Mesendoderm (in vitro differentiated cells): ENCODE results near the gene NPIPB5. TPM values are rescaled to one million over a fixed set of nuclear protein-coding genes. Genes with fewer than 3 reads are reported as not detected.
"Not testable (repeated sequence)": the region's sequence is repeated elsewhere in the genome, so short reads cannot be mapped to it uniquely, and the experiment has no call there.

Source experiments
- DNase-seq: peaks from one replicate; pipeline ENCODE4 v3.0.0; 2013
- H2AK5ac ChIP-seq: 2 replicates; pipeline ENCODE4 v1.6.1; 2013; ENCODE audit warnings: low read length, inconsistent platforms
- H2BK120ac ChIP-seq: 2 replicates; pipeline ENCODE4 v1.6.1; 2013; ENCODE audit warnings: low read depth, mild to moderate bottlenecking, low read length, moderate library complexity, mixed read lengths
- H2BK15ac ChIP-seq: replicated peaks from 2 replicates; pipeline ENCODE4 v1.6.1; 2013; ENCODE audit warnings: low read depth, mild to moderate bottlenecking, moderate library complexity
- H2BK5ac ChIP-seq: 2 replicates; pipeline ENCODE4 v1.6.1; 2013; ENCODE audit warnings: low read length, inconsistent platforms
- H3K18ac ChIP-seq: 2 replicates; pipeline ENCODE4 v1.6.1; 2013; ENCODE audit warnings: mild to moderate bottlenecking, low read length, mixed read lengths
- H3K23ac ChIP-seq: one replicate; pipeline ENCODE4 v1.6.1; 2013; ENCODE audit warnings: low read length
- H3K27ac ChIP-seq: 2 replicates; pipeline ENCODE4 v1.5.1; 2013; ENCODE audit warnings: low read depth, mild to moderate bottlenecking, inconsistent platforms, low read length, moderate library complexity
- H3K27me3 ChIP-seq: 2 replicates; pipeline ENCODE4 v1.6.1; 2013; ENCODE audit warnings: low read length, control low read depth, mild to moderate bottlenecking, inconsistent platforms; ENCODE audit not compliant: insufficient read depth, poor library complexity
- H3K36me3 ChIP-seq: 2 replicates; pipeline ENCODE4 v1.6.1; 2013; ENCODE audit warnings: low read length, inconsistent platforms; ENCODE audit not compliant: control insufficient read depth, insufficient read depth
- H3K4ac ChIP-seq: one replicate; pipeline ENCODE4 v1.6.1; 2013; ENCODE audit warnings: low read depth, mild to moderate bottlenecking, low read length, moderate library complexity
- H3K4me1 ChIP-seq: 2 replicates; pipeline ENCODE4 v1.6.1; 2013; ENCODE audit warnings: low read depth, low read length, inconsistent platforms; ENCODE audit not compliant: control insufficient read depth
- H3K4me2 ChIP-seq: 2 replicates; pipeline ENCODE4 v1.6.1; 2013; ENCODE audit warnings: low read length
- H3K4me3 ChIP-seq: 2 replicates; pipeline ENCODE4 v1.5.1; 2013; ENCODE audit warnings: mild to moderate bottlenecking, low read length
- H3K56ac ChIP-seq: one replicate; pipeline ENCODE4 v1.6.1; 2013; ENCODE audit warnings: low read length
- H3K79me1 ChIP-seq: 2 replicates; pipeline ENCODE4 v1.6.1; 2013; ENCODE audit warnings: low read length, inconsistent platforms
- H3K79me2 ChIP-seq: 2 replicates; pipeline ENCODE4 v1.6.1; 2013; ENCODE audit warnings: mild to moderate bottlenecking, low read length; ENCODE audit not compliant: control insufficient read depth, insufficient read depth
- H3K9ac ChIP-seq: 2 replicates; pipeline ENCODE4 v1.6.1; 2013; ENCODE audit warnings: low read length, inconsistent platforms
- H4K5ac ChIP-seq: one replicate; pipeline ENCODE4 v1.6.1; 2013; ENCODE audit warnings: low read length
- H4K8ac ChIP-seq: one replicate; pipeline ENCODE4 v1.6.1; 2013; ENCODE audit warnings: low read depth, mild to moderate bottlenecking, control low read depth, low read length, moderate library complexity
- WGBS: extraction: QIAGEN DNeasy Blood & Tissue Kit; methylation state at CpG from one replicate; pipeline ENCODE4 v1.1.7; 2013; ENCODE audit warnings: low lambda C conversion rate, missing lambda C conversion rate; ENCODE audit not compliant: insufficient coverage; ENCODE audit errors: extremely low coverage; 5-methylcytosine and 5-hydroxymethylcytosine counted together
- polyA plus RNA-seq, 2 experiments: library from polyadenylated mRNA; stranded (reverse); fragments of 200-250 nt; gene quantifications; one replicate each; pipeline ENCODE4 v1.2.3, GENCODE V29; 2013

NPIPB5 gene
- polyA plus RNA-seq (2013, experiment 1 of 2) = 57.0 TPM
- 51.7 TPM for polyA plus RNA-seq (2013, experiment 2 of 2)

DNA sequence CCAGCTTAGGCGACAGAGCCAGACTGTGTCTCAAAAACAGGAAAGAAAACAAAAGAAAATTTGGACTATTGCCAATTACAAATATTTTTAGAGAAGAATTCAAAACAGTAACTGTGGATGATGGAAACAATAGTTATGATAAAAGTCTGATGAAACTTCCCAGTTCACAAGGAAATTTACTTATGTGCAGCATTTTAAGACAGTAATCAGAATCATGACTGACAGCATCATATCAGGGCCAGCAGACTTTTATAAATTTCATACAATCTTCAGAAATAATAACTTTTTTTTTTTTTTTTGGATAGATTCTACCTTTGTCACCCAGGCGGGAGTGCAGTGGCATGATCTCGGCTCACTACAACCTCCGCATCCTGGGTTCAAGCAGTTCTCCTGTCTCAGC is at the start of gene NPIPB5:
TSS of gene NPIPB5 (plus strand) at position 301 of the 400 bp plus-strand sequence. CDS start 2,911 bp downstream, outside the sequence.
- WGBS = no CpG with 5 or more reads among the region's 4 CpGs
- H3K18ac ChIP-seq, H3K79me1 ChIP-seq, H3K79me2 ChIP-seq, H2BK15ac ChIP-seq, H2BK120ac ChIP-seq, H2BK5ac ChIP-seq, H2AK5ac ChIP-seq, H3K27ac ChIP-seq, H3K4ac ChIP-seq, H3K4me1 ChIP-seq, H3K4me3 ChIP-seq, H3K4me2 ChIP-seq, H3K9ac ChIP-seq, H3K36me3 ChIP-seq, DNase-seq, H4K8ac ChIP-seq, H3K56ac ChIP-seq, H3K23ac ChIP-seq, H4K5ac ChIP-seq, H3K27me3 ChIP-seq: not testable (repeated sequence)

DNA sequence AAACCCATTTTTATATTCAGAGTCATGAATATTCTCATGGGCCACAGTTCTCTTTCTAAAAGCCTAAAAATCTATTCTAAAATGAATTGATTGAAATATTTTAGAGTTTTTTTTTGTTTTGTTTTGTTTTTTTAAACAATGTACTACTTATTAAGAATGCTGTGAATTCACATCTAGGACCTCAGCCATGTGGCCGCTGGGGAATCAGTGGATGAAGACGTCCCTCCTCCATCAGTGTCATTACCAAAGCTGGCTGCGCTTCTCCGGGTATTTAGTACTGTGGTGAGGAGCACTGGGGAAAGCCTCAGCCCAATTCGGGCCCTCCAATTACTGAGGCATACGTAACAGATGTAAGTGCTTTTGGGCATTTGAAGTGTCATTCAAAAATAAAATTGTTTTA is 41.8 kb upstream of the NPIPB5 start:
- H3K36me3 ChIP-seq, H3K4ac ChIP-seq, H3K79me2 ChIP-seq, H3K4me1 ChIP-seq, H2BK5ac ChIP-seq, H3K9ac ChIP-seq, H3K4me3 ChIP-seq, H3K27me3 ChIP-seq, H3K4me2 ChIP-seq, H3K18ac ChIP-seq, DNase-seq, H3K23ac ChIP-seq, H2BK15ac ChIP-seq, H3K79me1 ChIP-seq, H3K27ac ChIP-seq, H3K56ac ChIP-seq, H4K8ac ChIP-seq, H2AK5ac ChIP-seq, H4K5ac ChIP-seq, H2BK120ac ChIP-seq: not testable (repeated sequence)
- no CpG with 5 or more reads among the region's 6 CpGs for WGBS

DNA sequence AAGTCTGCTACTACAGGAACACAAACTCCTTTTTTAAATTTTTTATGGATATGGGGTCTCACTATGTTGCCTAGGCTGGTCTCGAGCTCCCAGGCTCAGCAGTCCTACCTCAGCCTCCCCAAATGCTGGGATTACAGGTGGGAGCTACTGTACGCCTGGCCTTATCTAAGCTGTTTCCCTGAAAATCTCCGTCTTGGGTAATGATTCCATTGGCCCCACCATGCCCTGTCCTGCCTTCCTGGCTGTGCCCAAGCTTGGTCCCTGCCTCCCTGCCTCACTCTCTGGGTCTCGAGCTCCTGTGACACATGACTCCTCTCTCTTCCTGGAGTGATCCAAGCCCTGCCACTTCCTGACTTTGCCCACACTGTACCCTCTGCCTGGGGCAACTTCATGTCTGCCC is 27.3 kb downstream of the NPIPB5 start:
- H3K4ac ChIP-seq, H3K18ac ChIP-seq, H2BK120ac ChIP-seq, H2BK5ac ChIP-seq, H3K36me3 ChIP-seq, H3K9ac ChIP-seq, H3K4me3 ChIP-seq, DNase-seq, H3K4me1 ChIP-seq, H2AK5ac ChIP-seq, H3K27me3 ChIP-seq, H3K79me2 ChIP-seq, H3K79me1 ChIP-seq, H3K27ac ChIP-seq, H3K56ac ChIP-seq, H3K23ac ChIP-seq, H4K5ac ChIP-seq, H2BK15ac ChIP-seq, H4K8ac ChIP-seq, H3K4me2 ChIP-seq: not testable (repeated sequence)
- no CpG with 5 or more reads among the region's 4 CpGs for WGBS

DNA sequence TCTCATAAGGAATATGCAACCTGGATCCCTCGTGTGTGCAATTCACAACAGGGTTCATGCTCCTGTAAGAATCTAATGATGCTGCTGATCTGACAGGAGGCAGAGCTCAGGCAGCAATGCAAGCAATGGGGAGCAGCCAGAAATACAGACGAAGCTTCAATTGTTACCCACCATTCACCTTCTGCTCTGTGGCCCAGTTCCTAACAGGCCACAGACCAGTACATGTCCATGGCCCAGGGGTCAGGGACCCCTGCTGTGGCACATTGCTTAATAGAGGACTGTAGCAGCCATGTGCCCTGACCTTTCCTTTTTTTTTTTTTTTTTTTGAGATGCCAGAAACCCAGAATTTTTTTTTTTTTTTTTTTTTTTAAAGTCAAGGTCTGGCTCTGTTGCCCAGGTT is 34.1 kb downstream of the NPIPB5 start:
- H3K9ac ChIP-seq, H3K56ac ChIP-seq, H3K4me1 ChIP-seq, H3K4ac ChIP-seq, H3K36me3 ChIP-seq, H3K27me3 ChIP-seq, H3K79me1 ChIP-seq, H2BK15ac ChIP-seq, H4K8ac ChIP-seq, H3K4me2 ChIP-seq, H3K23ac ChIP-seq, H2AK5ac ChIP-seq, H3K4me3 ChIP-seq, H4K5ac ChIP-seq, H2BK120ac ChIP-seq, H2BK5ac ChIP-seq, H3K27ac ChIP-seq, H3K79me2 ChIP-seq, DNase-seq, H3K18ac ChIP-seq: not testable (repeated sequence)
- WGBS = no CpG with 5 or more reads among the region's 2 CpGs

DNA sequence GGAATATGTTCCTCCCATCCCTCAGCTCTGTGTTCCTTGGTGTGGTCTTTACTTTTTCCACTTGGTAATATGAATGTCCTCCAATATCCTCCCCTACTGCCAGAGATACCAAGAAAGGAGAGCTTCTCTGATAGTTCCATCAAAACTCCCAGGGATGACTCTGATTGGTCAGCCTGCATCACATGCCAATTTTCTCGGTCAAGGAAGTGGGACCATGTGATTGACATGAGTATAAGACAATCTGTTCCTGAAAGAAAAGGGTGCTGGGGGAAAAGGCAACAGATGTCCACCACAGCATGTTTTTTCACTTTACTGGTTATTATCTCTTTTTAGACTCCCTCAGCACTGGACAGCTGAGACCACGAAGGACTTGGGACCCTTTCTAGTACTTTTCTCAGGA is 35.9 kb downstream of the NPIPB5 start:
- not testable (repeated sequence) for H4K8ac ChIP-seq, H2BK15ac ChIP-seq, H2BK5ac ChIP-seq, H3K9ac ChIP-seq, H3K4me2 ChIP-seq, H3K4me1 ChIP-seq, H3K4ac ChIP-seq, H3K79me1 ChIP-seq, H3K4me3 ChIP-seq, H2AK5ac ChIP-seq, H3K56ac ChIP-seq, H3K36me3 ChIP-seq, H3K18ac ChIP-seq, H3K23ac ChIP-seq, H3K27me3 ChIP-seq, H3K27ac ChIP-seq, H3K79me2 ChIP-seq, H4K5ac ChIP-seq, DNase-seq, H2BK120ac ChIP-seq
- no CpG with 5 or more reads among the region's 2 CpGs for WGBS

DNA sequence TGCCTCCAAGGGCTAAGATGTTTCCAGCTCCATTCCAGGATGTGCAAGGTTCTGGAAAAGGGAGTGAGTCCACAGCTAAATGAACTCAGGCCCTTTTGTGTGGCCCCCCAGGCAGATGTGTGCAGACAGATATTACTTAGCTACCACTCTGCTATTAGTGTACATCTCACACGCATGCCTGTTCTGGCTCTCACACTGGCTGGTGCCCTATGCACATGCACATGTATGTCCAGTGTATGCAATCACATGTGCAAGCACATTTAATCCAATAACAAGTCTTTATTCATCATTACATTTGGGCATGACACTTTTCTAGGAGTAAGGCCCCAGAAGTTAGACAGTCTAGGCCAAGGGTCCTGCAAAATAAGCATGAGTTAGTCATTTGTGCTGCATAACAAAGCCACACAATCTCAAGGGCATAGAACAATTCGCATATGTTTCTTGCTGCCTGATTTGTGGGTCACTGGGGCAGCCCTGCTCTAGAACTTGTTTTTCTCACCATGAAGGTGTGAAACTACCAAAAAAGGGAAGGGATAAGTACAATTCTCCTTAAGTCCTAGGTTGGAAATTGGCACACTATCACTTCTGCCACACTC is 36.6 kb downstream of the NPIPB5 start:
- H3K4ac ChIP-seq, H3K79me1 ChIP-seq, H2AK5ac ChIP-seq, H3K23ac ChIP-seq, H3K9ac ChIP-seq, H3K79me2 ChIP-seq, H3K56ac ChIP-seq, H3K27ac ChIP-seq, H3K4me3 ChIP-seq, H3K4me2 ChIP-seq, H2BK120ac ChIP-seq, H2BK5ac ChIP-seq, H4K8ac ChIP-seq, DNase-seq, H3K4me1 ChIP-seq, H3K18ac ChIP-seq, H3K36me3 ChIP-seq, H2BK15ac ChIP-seq, H4K5ac ChIP-seq, H3K27me3 ChIP-seq: not testable (repeated sequence)
- WGBS = no CpG with 5 or more reads among the region's 2 CpGs
